Nephron progenitor cell (in vitro differentiated cells): ENCODE measurements around the gene MMP19.

Experiments used
- DNase-seq: peaks from one replicate; pipeline ENCODE4 v3.0.0; 2021
- H3K27ac Mint-ChIP-seq: 2 replicates; pipeline ENCODE4 v1.8.0; 2021; ENCODE audit warnings: mild to moderate bottlenecking, moderate library complexity, mixed read lengths
- H3K27me3 Mint-ChIP-seq: 2 replicates; pipeline ENCODE4 v1.8.0; 2021; ENCODE audit warnings: mild to moderate bottlenecking, low read depth, mixed read lengths; ENCODE audit not compliant: poor library complexity
- H3K36me3 Mint-ChIP-seq: 2 replicates; pipeline ENCODE4 v1.8.0; 2021; ENCODE audit warnings: low read depth, mixed read lengths
- H3K4me1 Mint-ChIP-seq: 2 replicates; pipeline ENCODE4 v1.8.0; 2021; ENCODE audit warnings: mixed read lengths
- H3K4me3 Mint-ChIP-seq: 2 replicates; pipeline ENCODE4 v1.8.0; 2021; ENCODE audit warnings: mild to moderate bottlenecking, moderate library complexity, mixed read lengths
- H3K9me3 Mint-ChIP-seq: 2 replicates; pipeline ENCODE4 v1.8.0; 2021; ENCODE audit warnings: mild to moderate bottlenecking, moderate library complexity, mixed read lengths
- TF ChIP-seq, protein P1 (sequence below): fragments of 200-600 bp; sonication (generic); IDR thresholded peaks from 2 replicates; pipeline ENCODE4 v1.5.0; 2021; ENCODE audit warnings: antibody characterized with exemption

MMP19 gene

GRCh38 chr12:55847033-55847432, 4.3 kb upstream of the MMP19 start:
- peak overlapping the region; percentile 88 for H3K27ac Mint-ChIP-seq

GRCh38 chr12:55845785-55846496, 3.2 kb upstream of the MMP19 start:
- Mint-ChIP-seq H3K4me1 (peaks cover 81% of the 10 kb centered on the region), H3K36me3 (no peaks in the 10 kb centered on the region), H3K27ac (no peak overlapping the region), H3K4me3 (no peak overlapping the region), H3K27me3 (peaks cover 4% of the 10 kb centered on the region), H3K9me3 (no peaks in the 10 kb centered on the region)
- no peak for DNase-seq
- TF ChIP-seq, protein P1, sequence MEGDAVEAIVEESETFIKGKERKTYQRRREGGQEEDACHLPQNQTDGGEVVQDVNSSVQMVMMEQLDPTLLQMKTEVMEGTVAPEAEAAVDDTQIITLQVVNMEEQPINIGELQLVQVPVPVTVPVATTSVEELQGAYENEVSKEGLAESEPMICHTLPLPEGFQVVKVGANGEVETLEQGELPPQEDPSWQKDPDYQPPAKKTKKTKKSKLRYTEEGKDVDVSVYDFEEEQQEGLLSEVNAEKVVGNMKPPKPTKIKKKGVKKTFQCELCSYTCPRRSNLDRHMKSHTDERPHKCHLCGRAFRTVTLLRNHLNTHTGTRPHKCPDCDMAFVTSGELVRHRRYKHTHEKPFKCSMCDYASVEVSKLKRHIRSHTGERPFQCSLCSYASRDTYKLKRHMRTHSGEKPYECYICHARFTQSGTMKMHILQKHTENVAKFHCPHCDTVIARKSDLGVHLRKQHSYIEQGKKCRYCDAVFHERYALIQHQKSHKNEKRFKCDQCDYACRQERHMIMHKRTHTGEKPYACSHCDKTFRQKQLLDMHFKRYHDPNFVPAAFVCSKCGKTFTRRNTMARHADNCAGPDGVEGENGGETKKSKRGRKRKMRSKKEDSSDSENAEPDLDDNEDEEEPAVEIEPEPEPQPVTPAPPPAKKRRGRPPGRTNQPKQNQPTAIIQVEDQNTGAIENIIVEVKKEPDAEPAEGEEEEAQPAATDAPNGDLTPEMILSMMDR = no peak

More at GRCh38 chr12:55847033-55847432, 4.3 kb upstream of the MMP19 start:
- Mint-ChIP-seq H3K9me3 (no peaks in the 10 kb centered on the region), H3K27me3 (peaks cover 4% of the 10 kb centered on the region), H3K4me1 (peaks cover 83% of the 10 kb centered on the region), H3K36me3 (no peaks in the 10 kb centered on the region), H3K4me3 (no peak overlapping the region)
- no peak for DNase-seq
- TF ChIP-seq, protein P1 = no peak

GRCh38 chr12:55845361-55845760, 2.6 kb upstream of the MMP19 start:
- Mint-ChIP-seq H3K4me3 (no peak overlapping the region), H3K4me1 (peaks cover 75% of the 10 kb centered on the region)
- TF ChIP-seq, protein P1 = no peak

GRCh38 chr12:55844961-55845360, 2.2 kb upstream of the MMP19 start:
- DNase-seq = no peak
- no peak overlapping the region for H3K27ac Mint-ChIP-seq
- TF ChIP-seq, protein P1 = no peak
- peaks cover 4% of the 10 kb centered on the region for H3K27me3 Mint-ChIP-seq
- H3K4me3 Mint-ChIP-seq = no peak overlapping the region
- no peaks in the 10 kb centered on the region for H3K36me3 Mint-ChIP-seq
- peaks cover 71% of the 10 kb centered on the region for H3K4me1 Mint-ChIP-seq
- H3K9me3 Mint-ChIP-seq = no peaks in the 10 kb centered on the region

More at GRCh38 chr12:55845361-55845760, 2.6 kb upstream of the MMP19 start:
- Mint-ChIP-seq H3K36me3 (no peaks in the 10 kb centered on the region), H3K27me3 (peaks cover 4% of the 10 kb centered on the region), H3K9me3 (no peaks in the 10 kb centered on the region), H3K27ac (no peak overlapping the region)
- DNase-seq = no peak

DNA sequence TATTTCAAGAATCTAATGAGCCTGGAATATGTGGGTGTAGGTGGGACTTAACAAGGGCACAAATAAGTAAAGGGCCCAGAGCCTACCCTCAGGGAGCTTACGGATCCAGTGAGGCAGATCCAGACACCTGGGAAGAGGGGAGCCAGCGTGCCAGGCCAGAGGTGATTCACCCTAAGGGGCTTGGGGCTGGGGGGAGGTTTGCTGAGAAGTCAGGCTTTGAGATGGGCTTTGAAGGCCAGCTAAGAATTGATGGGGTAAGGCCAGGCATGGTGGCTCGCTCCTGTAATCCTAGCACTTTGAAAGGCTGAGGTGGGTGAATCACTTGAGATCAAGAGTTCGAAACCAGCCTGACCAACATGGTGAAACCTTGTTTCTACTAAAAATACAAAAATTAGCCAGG, 695 bp upstream of the MMP19 start:
- no peak for DNase-seq
- Mint-ChIP-seq H3K27me3 (no peaks in the 10 kb centered on the region), H3K9me3 (no peaks in the 10 kb centered on the region), H3K4me1 (peaks cover 65% of the 10 kb centered on the region), H3K36me3 (no peaks in the 10 kb centered on the region), H3K27ac (peak overlapping the region; percentile 54), H3K4me3 (no peak overlapping the region)
- TF ChIP-seq, protein P1 = no peak
